IMR-90 (cell line): Measurements from ENCODE around the gene OPRL1.

Experiments
- BHLHE40 ChIP-seq: fragments of 150-350 bp; IDR thresholded peaks from 2 replicates; pipeline ENCODE4 v1.6.1; 2016; ENCODE audit warnings: mild to moderate bottlenecking, low read depth, low read length
- CEBPB ChIP-seq: IDR thresholded peaks from 2 replicates; pipeline ENCODE4 v1.6.1; 2012; ENCODE audit warnings: low read depth, low read length, improper control_type of control experiment
- CTCF ChIP-seq: conservative IDR thresholded peaks from 2 replicates; pipeline ENCODE4 v1.5.1; 2012; ENCODE audit warnings: mild to moderate bottlenecking, low read depth, low read length, improper control_type of control experiment
- FOS ChIP-seq: fragments of 150-350 bp; IDR thresholded peaks from 2 replicates; pipeline ENCODE4 v1.6.1; 2016; ENCODE audit warnings: low read depth, low read length
- MAFK ChIP-seq: IDR thresholded peaks from 2 replicates; pipeline ENCODE4 v1.6.1; 2012; ENCODE audit warnings: low read depth, low read length, improper control_type of control experiment
- MAZ ChIP-seq: IDR thresholded peaks from 2 replicates; pipeline ENCODE4 v1.6.1; 2012; ENCODE audit warnings: low read depth, mild to moderate bottlenecking, low read length, improper control_type of control experiment, moderate library complexity, borderline replicate concordance
- MXI1 ChIP-seq: IDR thresholded peaks from 2 replicates; pipeline ENCODE4 v1.6.1; 2012; ENCODE audit warnings: low read depth, mild to moderate bottlenecking, low read length, moderate library complexity, borderline replicate concordance
- NFE2L2 ChIP-seq: fragments of 150-350 bp; IDR thresholded peaks from 2 replicates; pipeline ENCODE4 v1.6.1; 2016; ENCODE audit warnings: low read depth, mild to moderate bottlenecking, low read length
- POLR2A ChIP-seq: IDR thresholded peaks from 2 replicates; pipeline ENCODE4 v1.6.1; 2012; ENCODE audit warnings: mild to moderate bottlenecking, low read depth, low read length
- RAD21 ChIP-seq: IDR thresholded peaks from 2 replicates; pipeline ENCODE4 v1.6.1; 2012; ENCODE audit warnings: low read length, improper control_type of control experiment
- RFX5 ChIP-seq: IDR thresholded peaks from 2 replicates; pipeline ENCODE4 v1.8.0; 2012; ENCODE audit warnings: low read depth, mild to moderate bottlenecking, low read length, moderate library complexity
- SMC3 ChIP-seq: fragments of 150-350 bp; IDR thresholded peaks from 2 replicates; pipeline ENCODE4 v1.6.1; 2016; ENCODE audit warnings: low read depth, mild to moderate bottlenecking, antibody characterized with exemption, low read length, moderate library complexity
- TF ChIP-seq, protein P1 (sequence below): fragments of 150-350 bp; IDR thresholded peaks from 2 replicates; pipeline ENCODE4 v1.6.1; 2016; ENCODE audit warnings: low read depth, mild to moderate bottlenecking, low read length, moderate library complexity, borderline replicate concordance
- TF ChIP-seq, protein P2 (sequence below): fragments of 150-350 bp; IDR thresholded peaks from 2 replicates; pipeline ENCODE4 v1.6.1; 2017; ENCODE audit warnings: mild to moderate bottlenecking, antibody characterized with exemption, low read length, low read depth

GRCh38 chr20:64143018-64143801 is 63.3 kb downstream of the OPRL1 start:
- no peak for TF ChIP-seq MAFK
- no peak for TF ChIP-seq CTCF
- TF ChIP-seq CEBPB = no peak
- no peak for TF ChIP-seq SMC3
- TF ChIP-seq RFX5 = no peak
- no peak for TF ChIP-seq NFE2L2
- TF ChIP-seq, protein P1, sequence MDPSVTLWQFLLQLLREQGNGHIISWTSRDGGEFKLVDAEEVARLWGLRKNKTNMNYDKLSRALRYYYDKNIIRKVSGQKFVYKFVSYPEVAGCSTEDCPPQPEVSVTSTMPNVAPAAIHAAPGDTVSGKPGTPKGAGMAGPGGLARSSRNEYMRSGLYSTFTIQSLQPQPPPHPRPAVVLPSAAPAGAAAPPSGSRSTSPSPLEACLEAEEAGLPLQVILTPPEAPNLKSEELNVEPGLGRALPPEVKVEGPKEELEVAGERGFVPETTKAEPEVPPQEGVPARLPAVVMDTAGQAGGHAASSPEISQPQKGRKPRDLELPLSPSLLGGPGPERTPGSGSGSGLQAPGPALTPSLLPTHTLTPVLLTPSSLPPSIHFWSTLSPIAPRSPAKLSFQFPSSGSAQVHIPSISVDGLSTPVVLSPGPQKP = no peak
- TF ChIP-seq POLR2A = no peak
- TF ChIP-seq, protein P2, sequence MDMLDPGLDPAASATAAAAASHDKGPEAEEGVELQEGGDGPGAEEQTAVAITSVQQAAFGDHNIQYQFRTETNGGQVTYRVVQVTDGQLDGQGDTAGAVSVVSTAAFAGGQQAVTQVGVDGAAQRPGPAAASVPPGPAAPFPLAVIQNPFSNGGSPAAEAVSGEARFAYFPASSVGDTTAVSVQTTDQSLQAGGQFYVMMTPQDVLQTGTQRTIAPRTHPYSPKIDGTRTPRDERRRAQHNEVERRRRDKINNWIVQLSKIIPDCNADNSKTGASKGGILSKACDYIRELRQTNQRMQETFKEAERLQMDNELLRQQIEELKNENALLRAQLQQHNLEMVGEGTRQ = no peak
- no peak for TF ChIP-seq MAZ
- no peak for TF ChIP-seq FOS
- no peak for TF ChIP-seq MXI1
- no peak for TF ChIP-seq RAD21
- TF ChIP-seq BHLHE40 = no peak
